ENCODE measurements around the gene OGFR. TPM values are rescaled to one million over a fixed set of nuclear protein-coding genes. Genes with fewer than 3 reads are reported as not detected.

OGFR gene
- total and polyA plus RNA-seq, 4 donors, result 14.6 to 46.6 (median 42.3) TPM

GRCh38 chr20:62854121-62854520, 49.5 kb downstream of the OGFR start:
- Histone ChIP-seq H3K4me1 (ENCODE audit: control insufficient read depth, insufficient read depth, low read length) (peaks cover 17% of the 10 kb centered on the region), H3K9me3 (ENCODE audit: control insufficient read depth, insufficient read depth, low read length) (no peaks in the 10 kb centered on the region), H3K27me3 (ENCODE audit: control insufficient read depth, insufficient read depth, low read length) (no peaks in the 10 kb centered on the region), H3K4me3 (ENCODE audit: low read depth, low read length) (no peak overlapping the region), H3K27ac (ENCODE audit: low read depth, low read length) (no peak overlapping the region), H3K36me3 (ENCODE audit: control insufficient read depth, insufficient read depth, low read length) (peaks cover 38% of the 10 kb centered on the region)
- DNase-seq (ENCODE audit: low read depth in 4 of 6, low spot score in 6 of 6), result no peak
- 97% methylated on average over 13 of the region's 13 CpGs for WGBS (ENCODE audit: insufficient coverage)

DNA sequence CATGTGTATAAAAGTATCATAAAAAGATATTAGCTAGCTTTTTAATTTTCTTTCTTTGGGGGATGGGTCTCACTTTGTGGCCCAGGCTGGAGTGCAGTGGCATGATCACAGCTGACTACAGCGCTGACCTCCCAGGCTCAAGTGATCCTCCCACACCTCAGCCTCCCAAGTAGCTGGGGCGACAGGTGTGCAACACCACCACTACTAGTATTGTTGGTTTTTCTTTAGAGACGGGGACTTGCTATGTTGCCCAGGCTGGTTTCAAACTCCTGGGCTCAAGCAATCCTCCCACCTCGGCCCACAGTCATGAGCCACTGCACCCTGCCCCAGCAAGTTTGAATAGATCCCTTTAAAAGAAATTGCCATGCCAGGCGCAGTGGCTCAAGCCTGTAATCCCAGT, 50.5 kb downstream of the OGFR start:
- no peak overlapping the region for H3K27ac ChIP-seq (ENCODE audit: low read depth, low read length)
- DNase-seq (ENCODE audit: low read depth in 4 of 6, low spot score in 6 of 6), result no peak
- peaks cover 20% of the 10 kb centered on the region for H3K4me1 ChIP-seq (ENCODE audit: control insufficient read depth, insufficient read depth, low read length)
- H3K9me3 ChIP-seq (ENCODE audit: control insufficient read depth, insufficient read depth, low read length), result no peaks in the 10 kb centered on the region
- H3K4me3 ChIP-seq (ENCODE audit: low read depth, low read length), result no peak overlapping the region
- peaks cover 36% of the 10 kb centered on the region for H3K36me3 ChIP-seq (ENCODE audit: control insufficient read depth, insufficient read depth, low read length)
- WGBS (ENCODE audit: insufficient coverage), result 100% methylated on average over 5 of the region's 5 CpGs
- H3K27me3 ChIP-seq (ENCODE audit: control insufficient read depth, insufficient read depth, low read length), result no peaks in the 10 kb centered on the region

DNA sequence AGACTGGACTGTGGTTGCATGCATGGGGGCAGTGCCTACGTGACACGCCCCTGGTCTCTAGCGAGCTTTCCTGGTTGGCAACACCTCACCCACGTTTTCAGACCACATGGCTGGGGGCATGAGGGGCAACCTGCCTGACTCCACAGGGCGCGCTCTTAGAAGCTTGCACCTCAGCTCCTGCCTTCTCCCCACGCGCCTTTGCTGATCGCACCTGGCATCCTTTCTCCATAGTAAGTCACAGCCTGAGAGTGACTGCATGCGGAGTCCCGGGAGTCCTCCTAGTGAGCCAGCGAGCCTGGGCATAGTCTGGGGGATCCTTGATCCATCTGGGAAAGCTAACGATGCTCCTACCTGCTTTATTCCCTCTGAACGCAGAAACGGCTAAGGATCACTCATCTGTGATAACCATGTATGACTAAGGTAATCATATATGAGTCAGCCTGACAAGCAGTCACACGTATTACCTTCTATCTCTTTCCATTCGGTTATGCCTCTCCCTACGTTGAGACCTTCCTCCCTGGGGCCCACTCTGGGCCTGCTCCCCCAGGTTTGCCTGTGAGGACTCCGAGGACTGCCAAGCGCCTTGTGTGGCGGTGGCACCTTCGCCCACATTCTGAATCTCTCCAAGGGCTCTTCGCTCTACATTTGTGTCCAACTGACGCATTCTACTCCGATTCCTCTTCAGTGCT, 52.4 kb downstream of the OGFR start:
- peaks cover 16% of the 10 kb centered on the region for H3K4me1 ChIP-seq (ENCODE audit: control insufficient read depth, insufficient read depth, low read length)
- WGBS (ENCODE audit: insufficient coverage), result 93% methylated on average over 21 of the region's 25 CpGs
- H3K27ac ChIP-seq (ENCODE audit: low read depth, low read length), result no peak overlapping the region
- no peaks in the 10 kb centered on the region for H3K27me3 ChIP-seq (ENCODE audit: control insufficient read depth, insufficient read depth, low read length)
- H3K36me3 ChIP-seq (ENCODE audit: control insufficient read depth, insufficient read depth, low read length), result peaks cover 27% of the 10 kb centered on the region
- no peak for DNase-seq (ENCODE audit: low read depth in 4 of 6, low spot score in 6 of 6)
- no peak overlapping the region for H3K4me3 ChIP-seq (ENCODE audit: low read depth, low read length)
- H3K9me3 ChIP-seq (ENCODE audit: control insufficient read depth, insufficient read depth, low read length), result no peaks in the 10 kb centered on the region

GRCh38 chr20:62858058-62858830, 53.6 kb downstream of the OGFR start:
- 91% methylated on average over 10 of the region's 23 CpGs for WGBS (ENCODE audit: insufficient coverage)
- Histone ChIP-seq H3K9me3 (ENCODE audit: control insufficient read depth, insufficient read depth, low read length) (no peaks in the 10 kb centered on the region), H3K4me1 (ENCODE audit: control insufficient read depth, insufficient read depth, low read length) (peaks cover 18% of the 10 kb centered on the region), H3K36me3 (ENCODE audit: control insufficient read depth, insufficient read depth, low read length) (peaks cover 18% of the 10 kb centered on the region), H3K27ac (ENCODE audit: low read depth, low read length) (no peak overlapping the region), H3K27me3 (ENCODE audit: control insufficient read depth, insufficient read depth, low read length) (no peaks in the 10 kb centered on the region), H3K4me3 (ENCODE audit: low read depth, low read length) (no peak overlapping the region)
- DNase-seq (ENCODE audit: low read depth in 4 of 6, low spot score in 6 of 6), result no peak

DNA sequence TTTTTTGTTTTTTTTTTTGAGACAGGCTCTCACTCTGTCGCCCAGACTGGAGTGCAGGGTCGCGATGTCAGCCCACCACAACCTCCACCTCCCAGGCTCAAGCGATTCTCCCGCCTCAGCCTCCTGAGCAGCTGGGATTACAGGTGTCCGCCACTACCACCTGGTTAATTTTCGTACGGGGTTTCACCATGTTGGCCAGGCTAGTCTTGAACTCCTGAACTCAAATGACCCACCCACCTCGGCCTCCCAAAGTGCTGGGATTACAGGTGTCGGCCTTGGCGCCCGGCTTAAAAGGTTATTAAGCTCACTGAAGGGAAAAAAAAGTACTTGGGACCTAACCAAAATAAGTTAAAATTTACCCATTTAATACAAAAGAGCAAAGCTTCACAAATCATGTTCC, 55.1 kb downstream of the OGFR start:
- Histone ChIP-seq H3K4me3 (ENCODE audit: low read depth, low read length) (no peak overlapping the region), H3K36me3 (ENCODE audit: control insufficient read depth, insufficient read depth, low read length) (peaks cover 15% of the 10 kb centered on the region), H3K9me3 (ENCODE audit: control insufficient read depth, insufficient read depth, low read length) (no peaks in the 10 kb centered on the region), H3K4me1 (ENCODE audit: control insufficient read depth, insufficient read depth, low read length) (peaks cover 18% of the 10 kb centered on the region), H3K27ac (ENCODE audit: low read depth, low read length) (no peak overlapping the region), H3K27me3 (ENCODE audit: control insufficient read depth, insufficient read depth, low read length) (no peaks in the 10 kb centered on the region)
- WGBS (ENCODE audit: insufficient coverage), result 90% methylated on average over 8 of the region's 12 CpGs
- DNase-seq (ENCODE audit: low read depth in 4 of 6, low spot score in 6 of 6), result no peak

DNA sequence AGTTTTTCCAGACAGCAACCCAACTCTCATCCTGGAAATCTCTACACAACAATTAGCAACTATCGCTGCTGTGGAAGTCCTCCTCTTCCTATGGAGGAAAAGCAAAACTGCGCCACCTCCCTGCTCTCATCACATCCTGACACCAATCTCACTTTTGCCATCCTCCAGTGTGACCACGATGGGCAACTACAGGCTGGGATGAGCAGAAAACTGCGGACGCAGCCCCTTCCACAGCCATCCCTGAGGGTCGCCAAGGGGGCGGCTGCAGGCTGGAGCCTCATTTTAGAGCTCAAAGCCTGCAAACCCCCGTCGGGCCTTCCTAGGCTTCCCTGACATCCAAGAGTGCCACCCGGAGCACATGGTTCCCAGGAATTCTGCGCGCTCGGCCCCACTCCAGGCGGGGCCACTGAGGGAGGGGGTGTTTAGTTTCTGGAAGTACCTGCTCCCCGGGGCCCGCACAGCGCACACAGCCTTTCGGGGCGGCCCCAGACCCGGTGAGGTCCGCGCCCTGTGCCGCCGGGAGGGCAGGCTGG, 55.8 kb downstream of the OGFR start:
- H3K4me3 ChIP-seq (ENCODE audit: low read depth, low read length), result peak overlapping the region; percentile 40
- H3K27ac ChIP-seq (ENCODE audit: low read depth, low read length), result no peak overlapping the region
- peaks cover 10% of the 10 kb centered on the region for H3K36me3 ChIP-seq (ENCODE audit: control insufficient read depth, insufficient read depth, low read length)
- 3% methylated on average over 24 of the region's 24 CpGs for WGBS (ENCODE audit: insufficient coverage)
- no peaks in the 10 kb centered on the region for H3K9me3 ChIP-seq (ENCODE audit: control insufficient read depth, insufficient read depth, low read length)
- peak in 2 of 6 donors; percentile 47 to 59 for DNase-seq (ENCODE audit: low read depth in 4 of 6, low spot score in 6 of 6)
- peaks cover 18% of the 10 kb centered on the region for H3K4me1 ChIP-seq (ENCODE audit: control insufficient read depth, insufficient read depth, low read length)
- H3K27me3 ChIP-seq (ENCODE audit: control insufficient read depth, insufficient read depth, low read length), result no peaks in the 10 kb centered on the region

DNA sequence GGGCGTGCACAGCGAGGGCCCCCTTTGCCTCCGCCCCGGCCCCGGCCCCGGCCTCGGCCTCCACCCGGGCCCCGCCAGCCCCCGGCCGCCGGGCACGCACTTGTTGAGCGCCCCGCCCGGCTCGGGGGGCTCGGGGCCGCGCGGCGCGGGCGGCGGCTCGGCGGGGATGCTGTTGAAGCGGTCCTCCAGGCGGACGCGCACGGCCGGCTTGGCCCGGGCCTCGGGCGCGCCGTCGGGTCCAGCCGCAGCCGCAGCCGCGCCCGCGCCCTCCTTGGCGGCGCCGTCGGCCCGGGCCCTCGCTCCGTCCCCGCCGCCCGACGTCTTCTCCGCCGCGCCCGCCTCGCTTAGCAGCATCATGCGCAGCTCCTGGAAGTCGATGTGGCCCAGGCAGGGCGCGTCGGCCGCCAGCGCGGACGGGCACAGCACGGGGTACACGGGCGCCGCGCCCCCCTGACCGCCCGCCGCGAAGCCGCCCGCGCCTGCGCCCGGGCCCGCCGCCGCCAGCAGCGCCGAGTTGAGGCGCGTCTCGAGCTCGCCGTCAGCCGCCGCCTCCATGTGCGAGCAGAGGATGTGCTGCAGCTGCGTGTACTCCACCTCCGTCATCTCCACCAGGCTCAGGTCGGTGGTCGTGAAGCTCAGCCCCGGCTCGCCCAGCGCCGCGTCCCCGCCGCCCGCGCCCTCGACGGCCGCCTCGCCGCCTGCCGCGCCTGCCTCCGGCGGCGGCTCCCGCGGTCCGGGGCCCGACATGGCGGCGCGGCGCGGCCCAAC, 56.5 kb downstream of the OGFR start:
- DNase-seq (ENCODE audit: low read depth in 4 of 6, low spot score in 6 of 6), result peak in 2 of 6 donors; percentile 45 to 49
- Histone ChIP-seq H3K27ac (ENCODE audit: low read depth, low read length) (no peak overlapping the region), H3K36me3 (ENCODE audit: control insufficient read depth, insufficient read depth, low read length) (peaks cover 9% of the 10 kb centered on the region), H3K4me1 (ENCODE audit: control insufficient read depth, insufficient read depth, low read length) (peaks cover 18% of the 10 kb centered on the region), H3K27me3 (ENCODE audit: control insufficient read depth, insufficient read depth, low read length) (no peaks in the 10 kb centered on the region), H3K4me3 (ENCODE audit: low read depth, low read length) (peak overlapping the region; percentile 40), H3K9me3 (ENCODE audit: control insufficient read depth, insufficient read depth, low read length) (no peaks in the 10 kb centered on the region)
- WGBS (ENCODE audit: insufficient coverage), result under 1% methylated on average over 129 of the region's 129 CpGs

GRCh38 chr20:62861726-62862336, 57.2 kb downstream of the OGFR start, which contains the start of gene TCFL5:
TCFL5 (minus strand) TSS chr20:62861822; CDS start chr20:62861670, 152 bp downstream.
- Histone ChIP-seq H3K27ac (ENCODE audit: low read depth, low read length) (peak within 1 kb of the TSS; percentile 47), H3K4me1 (ENCODE audit: control insufficient read depth, insufficient read depth, low read length) (peaks cover 18% of the 10 kb centered on the region), H3K9me3 (ENCODE audit: control insufficient read depth, insufficient read depth, low read length) (no peaks in the 10 kb centered on the region), H3K4me3 (ENCODE audit: low read depth, low read length) (peak within 1 kb of the TSS; percentile 40), H3K36me3 (ENCODE audit: control insufficient read depth, insufficient read depth, low read length) (peaks cover 6% of the 10 kb centered on the region), H3K27me3 (ENCODE audit: control insufficient read depth, insufficient read depth, low read length) (no peaks in the 10 kb centered on the region)
- peak in 5 of 6 donors; percentile 42 to 92 (median 63) for DNase-seq (ENCODE audit: low read depth in 4 of 6, low spot score in 6 of 6)
- 5% methylated on average over 58 of the region's 70 CpGs for WGBS (ENCODE audit: insufficient coverage)

Measured in spinal cord (tissue), 10 donors.